Cardiac muscle cell (in vitro differentiated cells and primary cell): ENCODE measurements around the gene MYOM3. TPM values are rescaled to one million over a fixed set of nuclear protein-coding genes. Genes with fewer than 3 reads are reported as not detected.

Source experiments
- DNase-seq, 2 donors: peaks; one replicate each; pipeline versions ENCODE4 v3.0.0 to v3.0.0-alpha.2; 2010 to 2017; ENCODE audit warnings: low read depth in 1 of 2, low spot score in 1 of 2
- H3K27ac ChIP-seq: fragments of 200-600 bp; sonication (generic); 2 replicates; pipeline ENCODE4 v1.5.1; 2016
- H3K27me3 ChIP-seq: fragments of 200-600 bp; sonication (generic); 2 replicates; pipeline ENCODE4 v1.6.0; 2016; ENCODE audit warnings: control low read depth
- H3K36me3 ChIP-seq: fragments of 200-600 bp; sonication (generic); 2 replicates; pipeline ENCODE4 v1.5.1; 2016; ENCODE audit warnings: control low read depth
- H3K4me1 ChIP-seq: fragments of 200-600 bp; sonication (generic); 2 replicates; pipeline ENCODE4 v1.8.1; 2017; ENCODE audit warnings: low read depth, mild to moderate bottlenecking, mixed run types
- H3K4me3 ChIP-seq: fragments of 200-600 bp; sonication (generic); 2 replicates; pipeline ENCODE4 v1.5.1; 2016; ENCODE audit warnings: mild to moderate bottlenecking
- H3K9me3 ChIP-seq: fragments of 200-600 bp; sonication (generic); 2 replicates; pipeline ENCODE4 v1.5.1; 2017; ENCODE audit warnings: low read depth, mild to moderate bottlenecking, control low read depth
- CTCF ChIP-seq: IDR thresholded peaks from 2 replicates; pipeline ENCODE4 v1.5.1; 2012; ENCODE audit warnings: low read depth, mild to moderate bottlenecking, low read length
- polyA plus RNA-seq: library from polyadenylated mRNA; unstranded; fragments of >200 nt; fragmentation: Nextera tagmentation; extraction: Ambion mirVana; gene quantifications from 2 replicates; pipeline ENCODE4 v1.2.1, GENCODE V29; 2016
- total RNA-seq: library from RNA; depleted of rRNA; stranded (reverse); fragments of >200 nt; gene quantifications from 2 replicates; pipeline ENCODE4 v1.2.3, GENCODE V29; 2016

The MYOM3 gene
- total and polyA plus RNA-seq, 2 experiments from 2014 or later: 0.71 TPM; not detected in 1

- TF ChIP-seq CTCF: no peak
- Histone ChIP-seq H3K4me3 (no peak overlapping the region), H3K4me1 (peaks cover 21% of the 10 kb centered on the region), H3K27ac (no peak overlapping the region), H3K36me3 (no peaks in the 10 kb centered on the region), H3K27me3 (no peaks in the 10 kb centered on the region), H3K9me3 (no peaks in the 10 kb centered on the region)
- DNase-seq: peak in 1 of 2 donors; percentile 50
Observed at GRCh38 chr1:24149866-24150233, 37.9 kb upstream of the MYOM3 start.

- Histone ChIP-seq H3K36me3 (no peaks in the 10 kb centered on the region), H3K27me3 (no peaks in the 10 kb centered on the region), H3K27ac (no peak overlapping the region), H3K4me1 (peaks cover 17% of the 10 kb centered on the region), H3K4me3 (no peak overlapping the region), H3K9me3 (no peaks in the 10 kb centered on the region)
- no peak for DNase-seq
- TF ChIP-seq CTCF: no peak
Observed at GRCh38 chr1:24147816-24148215, 35.9 kb upstream of the MYOM3 start.

DNA sequence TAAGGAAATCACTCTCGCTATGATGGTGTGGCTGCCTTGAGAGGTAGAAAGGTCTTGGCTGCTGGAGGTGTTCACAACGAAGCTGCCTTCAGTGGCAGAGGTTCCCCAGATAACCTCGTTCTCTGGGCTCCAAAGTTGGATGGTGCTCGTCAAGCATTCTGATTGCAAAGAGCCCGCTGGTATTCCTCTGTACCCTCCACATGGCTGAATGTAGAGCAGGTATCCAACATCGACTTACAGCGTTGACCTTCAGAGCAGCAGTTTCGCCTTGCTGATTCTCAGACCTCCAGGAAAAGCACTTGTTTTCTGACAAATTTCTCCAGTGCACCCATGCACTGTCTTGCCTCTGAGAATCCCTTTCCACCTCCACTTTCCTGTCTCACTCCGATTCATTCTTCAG, 35.3 kb upstream of the MYOM3 start:
- no peak for TF ChIP-seq CTCF
- no peak for DNase-seq
- Histone ChIP-seq H3K9me3 (no peaks in the 10 kb centered on the region), H3K36me3 (no peaks in the 10 kb centered on the region), H3K4me3 (no peak overlapping the region), H3K27me3 (no peaks in the 10 kb centered on the region), H3K27ac (no peak overlapping the region), H3K4me1 (peaks cover 10% of the 10 kb centered on the region)

- Histone ChIP-seq H3K9me3 (no peaks in the 10 kb centered on the region), H3K4me1 (no peaks in the 10 kb centered on the region), H3K4me3 (no peak within 1 kb of the TSS), H3K27ac (no peak within 1 kb of the TSS), H3K36me3 (no peaks in the 10 kb centered on the region), H3K27me3 (no peaks in the 10 kb centered on the region)
- DNase-seq: peak in 1 of 2 donors; percentile 25
- no peak for TF ChIP-seq CTCF
Observed at GRCh38 chr1:24142546-24143534, 30.9 kb upstream of the MYOM3 start, which contains the start of gene IL22RA1. IL22RA1 (minus strand) TSS chr1:24143140; CDS start chr1:24143082, 58 bp downstream.

DNA sequence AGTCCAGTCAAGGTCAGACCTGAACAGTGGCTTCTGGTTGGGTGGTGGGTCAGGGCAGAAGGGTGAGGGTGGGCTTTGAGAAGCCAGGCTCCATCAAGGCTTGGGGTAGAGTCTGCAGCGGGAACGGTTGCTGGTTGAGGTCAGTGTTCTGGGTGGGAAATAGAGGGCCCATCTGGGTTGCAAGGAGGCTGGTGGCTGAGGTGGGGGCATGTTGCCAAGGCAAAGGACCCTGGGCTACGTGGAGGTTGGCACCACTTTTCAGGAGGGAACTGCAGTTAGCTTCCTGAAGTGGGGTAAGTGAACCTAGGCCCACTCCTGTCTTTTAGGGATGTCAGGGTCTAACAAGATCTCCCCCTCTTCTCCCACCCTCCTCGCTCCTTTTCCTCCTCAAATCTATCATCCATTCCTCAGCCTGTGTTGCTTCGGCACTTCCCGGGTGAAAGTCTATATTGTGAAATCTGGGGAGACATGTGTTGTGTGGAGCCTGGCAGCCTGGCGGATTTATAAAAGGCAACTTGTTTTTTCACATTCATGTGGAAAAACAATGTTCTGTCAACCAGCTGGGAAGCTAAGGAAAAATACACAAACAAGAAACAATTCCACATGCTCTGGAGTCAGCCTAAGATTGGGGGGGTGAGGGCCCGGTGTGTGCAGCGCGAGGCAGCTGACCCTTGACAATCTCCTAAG, 29.5 kb upstream of the MYOM3 start:
- Histone ChIP-seq H3K36me3 (no peaks in the 10 kb centered on the region), H3K27me3 (no peaks in the 10 kb centered on the region), H3K27ac (no peak overlapping the region), H3K4me3 (no peak overlapping the region), H3K4me1 (no peaks in the 10 kb centered on the region), H3K9me3 (no peaks in the 10 kb centered on the region)
- TF ChIP-seq CTCF: no peak
- DNase-seq: no peak
